ENCODE measurements around the gene NRP2. TPM values are rescaled to one million over a fixed set of nuclear protein-coding genes. Genes with fewer than 3 reads are reported as not detected.

NRP2 gene
- total RNA-seq, 1 experiment from 2014 or later, result 18.3 TPM

GRCh38 chr2:205778356-205778755, 96.1 kb downstream of the NRP2 start:
- Histone ChIP-seq H3K4me2 (ENCODE audit: low read length) (no peak overlapping the region), H3K4me3 (ENCODE audit: low read length) (no peak overlapping the region), H4K20me1 (ENCODE audit: low read length) (no peaks in the 10 kb centered on the region), H3K79me2 (ENCODE audit: low read length) (no peaks in the 10 kb centered on the region), H3F3A (ENCODE audit: low read length, unreplicated experiment) (no peaks in the 10 kb centered on the region), H3K9me2 (replicated peaks; ENCODE audit: low read length) (no peaks in the 10 kb centered on the region), H3K36me3 (ENCODE audit: low read depth, low read length) (no peaks in the 10 kb centered on the region), H3K9me3 (ENCODE audit: low read length) (no peaks in the 10 kb centered on the region), H3K4me1 (ENCODE audit: insufficient read depth, low read length) (no peaks in the 10 kb centered on the region), H3K9ac (ENCODE audit: low read length) (no peak overlapping the region), H3K27me3 (ENCODE audit: low read length) (no peaks in the 10 kb centered on the region), H2AFZ (ENCODE audit: low read length) (no peak overlapping the region), H3K27ac (ENCODE audit: low read length) (no peak overlapping the region)
- CTCF ChIA-PET, result no interaction called here
- BruUV-seq (replicated peaks), result no TSS peak
- POLR2A ChIA-PET (ENCODE audit: unreplicated experiment), result no interaction called here
- DNase-seq (no peak), ATAC-seq (no peak)
- intact Hi-C loops (cut with micrococcal nuclease), result no loop called here
- TF ChIP-seq EZH2 (IDR thresholded peaks at IDR 0.05; ENCODE audit: low read length, unreplicated experiment) (no peak), CTCF (conservative IDR thresholded peaks at IDR 0.05; ENCODE audit: low read depth, low read length) (no peak), EZH2phosphoT487 (IDR thresholded peaks at IDR 0.05; ENCODE audit: borderline replicate concordance, low read length) (no peak)

- Histone ChIP-seq H3F3A (ENCODE audit: low read length, unreplicated experiment) (no peaks in the 10 kb centered on the region), H3K9me2 (replicated peaks; ENCODE audit: low read length) (no peaks in the 10 kb centered on the region), H3K79me2 (ENCODE audit: low read length) (no peaks in the 10 kb centered on the region), H3K27ac (ENCODE audit: low read length) (no peak overlapping the region), H3K27me3 (ENCODE audit: low read length) (no peaks in the 10 kb centered on the region), H3K4me1 (ENCODE audit: insufficient read depth, low read length) (no peaks in the 10 kb centered on the region), H3K9me3 (ENCODE audit: low read length) (no peaks in the 10 kb centered on the region), H3K4me2 (ENCODE audit: low read length) (no peak overlapping the region), H3K36me3 (ENCODE audit: low read depth, low read length) (no peaks in the 10 kb centered on the region), H3K9ac (ENCODE audit: low read length) (no peak overlapping the region), H3K4me3 (ENCODE audit: low read length) (no peak overlapping the region), H2AFZ (ENCODE audit: low read length) (no peak overlapping the region), H4K20me1 (ENCODE audit: low read length) (no peaks in the 10 kb centered on the region)
- intact Hi-C loops (cut with micrococcal nuclease), result no loop called here
- DNase-seq, result no peak
- TF ChIP-seq EZH2phosphoT487 (IDR thresholded peaks at IDR 0.05; ENCODE audit: borderline replicate concordance, low read length) (no peak), EZH2 (IDR thresholded peaks at IDR 0.05; ENCODE audit: low read length, unreplicated experiment) (no peak), CTCF (conservative IDR thresholded peaks at IDR 0.05; ENCODE audit: low read depth, low read length) (no peak)
- POLR2A ChIA-PET (ENCODE audit: unreplicated experiment), result no interaction called here
- ATAC-seq, result no peak
- CTCF ChIA-PET, result no interaction called here
- BruUV-seq (replicated peaks), result no TSS peak
These were observed 98.3 kb downstream of the NRP2 start for GRCh38 chr2:205780645-205781044.

GRCh38 chr2:205781244-205781931, 99.1 kb downstream of the NRP2 start:
- intact Hi-C loops (cut with micrococcal nuclease), result no loop called here
- ChIA-PET CTCF (no interaction called here), POLR2A (ENCODE audit: unreplicated experiment) (no interaction called here)
- Histone ChIP-seq H3F3A (ENCODE audit: low read length, unreplicated experiment) (no peaks in the 10 kb centered on the region), H3K27me3 (ENCODE audit: low read length) (no peaks in the 10 kb centered on the region), H3K4me2 (ENCODE audit: low read length) (no peak overlapping the region), H3K4me1 (ENCODE audit: insufficient read depth, low read length) (no peaks in the 10 kb centered on the region), H2AFZ (ENCODE audit: low read length) (no peak overlapping the region), H3K9me2 (replicated peaks; ENCODE audit: low read length) (no peaks in the 10 kb centered on the region), H3K36me3 (ENCODE audit: low read depth, low read length) (no peaks in the 10 kb centered on the region), H3K9ac (ENCODE audit: low read length) (no peak overlapping the region), H3K9me3 (ENCODE audit: low read length) (no peaks in the 10 kb centered on the region), H3K4me3 (ENCODE audit: low read length) (no peak overlapping the region), H3K27ac (ENCODE audit: low read length) (no peak overlapping the region), H4K20me1 (ENCODE audit: low read length) (no peaks in the 10 kb centered on the region), H3K79me2 (ENCODE audit: low read length) (no peaks in the 10 kb centered on the region)
- DNase-seq, result no peak
- ATAC-seq, result no peak
- TF ChIP-seq CTCF (conservative IDR thresholded peaks at IDR 0.05; ENCODE audit: low read depth, low read length), result no peak
- no peak for TF ChIP-seq EZH2 (IDR thresholded peaks at IDR 0.05; ENCODE audit: low read length, unreplicated experiment)
- TF ChIP-seq EZH2phosphoT487 (IDR thresholded peaks at IDR 0.05; ENCODE audit: borderline replicate concordance, low read length), result no peak
- BruUV-seq (replicated peaks), result no TSS peak
